Measurements from ENCODE around the gene IKBKE.

The IKBKE gene

DNA sequence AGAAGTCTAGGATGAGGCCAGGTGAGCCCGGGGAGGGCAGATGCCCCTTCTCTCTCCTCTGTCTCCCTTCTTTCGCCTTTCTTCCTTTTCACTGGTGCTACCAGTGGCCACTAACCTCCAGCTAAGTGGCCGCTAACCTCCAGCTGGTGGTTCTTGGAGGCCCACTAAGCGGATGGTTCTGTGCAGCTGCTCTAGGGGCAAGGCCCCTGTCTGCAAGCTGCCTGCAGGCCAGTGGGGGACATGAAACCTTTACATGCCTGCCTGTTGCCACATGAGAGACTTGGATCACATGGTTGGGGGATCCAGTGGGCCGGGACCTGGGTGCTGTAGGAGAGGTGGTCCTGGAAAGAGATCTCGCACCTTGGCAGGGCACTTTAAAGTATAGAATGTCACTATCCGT lies 17.7 kb downstream of the IKBKE start:
- Histone ChIP-seq H3K18ac (ENCODE audit: low read length) (no peak overlapping the region), H3K4me2 (ENCODE audit: insufficient read depth, low read length, poor library complexity, severe bottlenecking) (no peak overlapping the region), H4K8ac (ENCODE audit: low read depth, low read length) (no peak overlapping the region), H2BK5ac (ENCODE audit: low read length) (no peak overlapping the region), H2BK12ac (ENCODE audit: low read length) (no peak overlapping the region), H2BK15ac (ENCODE audit: low read length) (no peak overlapping the region), H2AFZ (ENCODE audit: low read length) (no peak overlapping the region), H3K9me3 (replicated peaks in 1 of 2; ENCODE audit: control insufficient read depth in 2 of 2, insufficient read depth in 1 of 2, low read depth in 1 of 2, low read length in 2 of 2) (no peaks in the 10 kb centered on the region), H3K4me3 (ENCODE audit: low read length in 2 of 2) (no peak overlapping the region), H3K23ac (ENCODE audit: low read depth, low read length, poor library complexity) (no peak overlapping the region), H3K4ac (ENCODE audit: low read length) (no peak overlapping the region), H3K4me1 (ENCODE audit: control insufficient read depth in 2 of 2, insufficient read depth in 1 of 2, low read depth in 1 of 2, low read length in 2 of 2) (peaks cover 2% of the 10 kb centered on the region in 2 donors), H3K9ac (ENCODE audit: low read depth, low read length, poor library complexity) (no peak overlapping the region), H4K91ac (ENCODE audit: low read depth, low read length, poor library complexity) (no peak overlapping the region), H3K36me3 (replicated peaks in 1 of 2; ENCODE audit: control insufficient read depth in 2 of 2, insufficient read depth in 2 of 2, low read length in 2 of 2) (peaks cover 0 to 9% of the 10 kb centered on the region in 2 donors), H2AK5ac (ENCODE audit: low read depth, low read length) (no peak overlapping the region), H3K27me3 (ENCODE audit: control insufficient read depth in 3 of 3, insufficient read depth in 3 of 3, low read depth in 1 of 3, low read length in 3 of 3) (no peaks in the 10 kb centered on the region), H3K14ac (ENCODE audit: low read length) (no peak overlapping the region), H2BK120ac (ENCODE audit: low read depth, low read length) (no peak overlapping the region), H3K27ac (replicated peaks; ENCODE audit: low read length) (no peak overlapping the region), H3K79me1 (ENCODE audit: low read depth, low read length) (no peaks in the 10 kb centered on the region)
- DNase-seq (ENCODE audit: low spot score): no peak
- WGBS, 2 donors (ENCODE audit: extremely low coverage in 2 of 2, insufficient read length in 2 of 2, insufficient replicate concordance in 1 of 2): no CpG with 5 or more reads among the region's 7 CpGs

DNA sequence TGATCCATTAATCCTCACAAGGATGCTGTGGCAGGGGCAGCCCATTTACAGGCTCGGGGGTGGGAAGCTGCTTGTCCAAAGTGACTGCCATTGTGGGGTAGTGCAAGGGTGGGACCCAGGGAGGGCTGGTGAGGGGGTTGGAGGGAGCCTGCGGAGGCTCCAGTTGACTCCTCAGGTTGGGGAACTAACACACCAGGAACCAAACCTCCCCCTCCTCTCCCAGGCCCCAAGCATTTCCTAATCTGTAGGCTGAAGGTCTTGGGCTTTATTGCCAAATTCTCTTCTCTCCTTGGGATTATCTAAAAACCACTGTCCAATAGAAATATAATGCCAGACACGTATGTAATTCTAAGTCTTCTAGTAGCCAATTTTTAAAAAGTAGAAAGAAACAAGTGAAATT lies 18.2 kb downstream of the IKBKE start:
- no peak overlapping the region for H4K91ac ChIP-seq (ENCODE audit: low read depth, low read length, poor library complexity)
- H3K14ac ChIP-seq (ENCODE audit: low read length): no peak overlapping the region
- no peaks in the 10 kb centered on the region for H3K79me1 ChIP-seq (ENCODE audit: low read depth, low read length)
- H2AK5ac ChIP-seq (ENCODE audit: low read depth, low read length): peak overlapping the region; percentile 34
- no peak overlapping the region for H3K4me2 ChIP-seq (ENCODE audit: insufficient read depth, low read length, poor library complexity, severe bottlenecking)
- peaks cover 2% of the 10 kb centered on the region in 2 donors for H3K4me1 ChIP-seq (ENCODE audit: control insufficient read depth in 2 of 2, insufficient read depth in 1 of 2, low read depth in 1 of 2, low read length in 2 of 2)
- no CpG with 5 or more reads among the region's 3 CpGs for WGBS, 2 donors (ENCODE audit: extremely low coverage in 2 of 2, insufficient read length in 2 of 2, insufficient replicate concordance in 1 of 2)
- H3K36me3 ChIP-seq (replicated peaks in 1 of 2; ENCODE audit: control insufficient read depth in 2 of 2, insufficient read depth in 2 of 2, low read length in 2 of 2): peaks cover 0 to 9% of the 10 kb centered on the region in 2 donors
- no peak overlapping the region for H2BK5ac ChIP-seq (ENCODE audit: low read length)
- no peak overlapping the region for H3K4me3 ChIP-seq (ENCODE audit: low read length in 2 of 2)
- H3K27me3 ChIP-seq (ENCODE audit: control insufficient read depth in 3 of 3, insufficient read depth in 3 of 3, low read depth in 1 of 3, low read length in 3 of 3): no peaks in the 10 kb centered on the region
- H2BK120ac ChIP-seq (ENCODE audit: low read depth, low read length): no peak overlapping the region
- H3K4ac ChIP-seq (ENCODE audit: low read length): no peak overlapping the region
- no peak overlapping the region for H2BK12ac ChIP-seq (ENCODE audit: low read length)
- H4K8ac ChIP-seq (ENCODE audit: low read depth, low read length): no peak overlapping the region
- no peak overlapping the region for H2AFZ ChIP-seq (ENCODE audit: low read length)
- no peak overlapping the region for H3K18ac ChIP-seq (ENCODE audit: low read length)
- H2BK15ac ChIP-seq (ENCODE audit: low read length): no peak overlapping the region
- no peak overlapping the region for H3K9ac ChIP-seq (ENCODE audit: low read depth, low read length, poor library complexity)
- DNase-seq (ENCODE audit: low spot score): no peak
- no peak overlapping the region for H3K27ac ChIP-seq (replicated peaks; ENCODE audit: low read length)
- H3K9me3 ChIP-seq (replicated peaks in 1 of 2; ENCODE audit: control insufficient read depth in 2 of 2, insufficient read depth in 1 of 2, low read depth in 1 of 2, low read length in 2 of 2): no peaks in the 10 kb centered on the region
- no peak overlapping the region for H3K23ac ChIP-seq (ENCODE audit: low read depth, low read length, poor library complexity)

DNA sequence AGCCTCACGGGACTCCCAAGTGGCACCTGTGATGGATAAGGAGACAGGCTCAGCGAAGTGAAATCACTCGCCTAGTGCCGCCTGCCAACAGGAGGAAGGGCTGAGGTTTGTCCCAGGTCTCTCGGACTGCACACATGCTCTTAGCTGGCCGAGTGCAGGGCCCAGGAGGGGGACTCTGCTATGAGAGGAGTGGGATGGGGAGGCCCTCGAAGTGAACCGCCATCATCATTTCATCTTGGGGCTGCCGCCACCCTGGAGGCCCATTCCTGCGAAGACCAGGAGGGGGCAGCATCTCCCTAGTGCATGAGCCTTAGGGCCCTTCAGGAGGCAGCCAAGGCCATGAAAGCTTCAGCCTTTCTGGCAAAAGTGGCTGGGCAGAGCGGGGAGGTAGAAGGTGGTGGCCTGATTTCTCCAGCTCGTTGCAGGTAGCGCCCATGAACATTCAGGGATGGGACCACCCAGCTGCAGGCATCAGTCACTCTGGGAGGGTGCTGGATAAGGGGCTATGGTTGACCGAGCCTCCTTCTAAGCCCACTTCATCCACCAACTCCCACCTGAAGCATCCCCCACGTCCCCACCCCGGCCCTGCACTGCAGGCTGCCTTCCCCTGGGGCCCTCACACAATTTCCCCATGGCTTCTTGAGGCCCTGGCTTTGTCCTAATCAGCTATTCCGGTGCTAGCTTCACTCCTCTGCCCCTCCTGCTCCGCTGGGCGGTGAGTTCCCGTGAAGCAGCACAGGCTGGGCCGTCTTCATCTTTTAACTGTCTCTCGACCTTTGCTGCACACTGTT lies 19.9 kb downstream of the IKBKE start:
- Histone ChIP-seq H3K9ac (ENCODE audit: low read depth, low read length, poor library complexity) (no peak overlapping the region), H3K27ac (replicated peaks; ENCODE audit: low read length) (no peak overlapping the region), H3K4me1 (ENCODE audit: control insufficient read depth in 2 of 2, insufficient read depth in 1 of 2, low read depth in 1 of 2, low read length in 2 of 2) (peaks cover 2% of the 10 kb centered on the region in 2 donors), H3K36me3 (replicated peaks in 1 of 2; ENCODE audit: control insufficient read depth in 2 of 2, insufficient read depth in 2 of 2, low read length in 2 of 2) (peaks cover 0 to 9% of the 10 kb centered on the region in 2 donors), H3K79me1 (ENCODE audit: low read depth, low read length) (no peaks in the 10 kb centered on the region), H2BK15ac (ENCODE audit: low read length) (peak overlapping the region; percentile 66), H4K91ac (ENCODE audit: low read depth, low read length, poor library complexity) (no peak overlapping the region), H4K8ac (ENCODE audit: low read depth, low read length) (peak overlapping the region; percentile 68), H2AFZ (ENCODE audit: low read length) (peak overlapping the region; percentile 85), H2BK5ac (ENCODE audit: low read length) (no peak overlapping the region), H2BK12ac (ENCODE audit: low read length) (no peak overlapping the region), H3K14ac (ENCODE audit: low read length) (peak overlapping the region; percentile 75), H3K27me3 (ENCODE audit: control insufficient read depth in 3 of 3, insufficient read depth in 3 of 3, low read depth in 1 of 3, low read length in 3 of 3) (no peaks in the 10 kb centered on the region), H3K18ac (ENCODE audit: low read length) (peak overlapping the region; percentile 58), H2BK120ac (ENCODE audit: low read depth, low read length) (no peak overlapping the region), H3K4me2 (ENCODE audit: insufficient read depth, low read length, poor library complexity, severe bottlenecking) (no peak overlapping the region), H2AK5ac (ENCODE audit: low read depth, low read length) (peak overlapping the region; percentile 34), H3K4ac (ENCODE audit: low read length) (no peak overlapping the region), H3K23ac (ENCODE audit: low read depth, low read length, poor library complexity) (peak overlapping the region; percentile 6), H3K9me3 (replicated peaks in 1 of 2; ENCODE audit: control insufficient read depth in 2 of 2, insufficient read depth in 1 of 2, low read depth in 1 of 2, low read length in 2 of 2) (no peaks in the 10 kb centered on the region), H3K4me3 (ENCODE audit: low read length in 2 of 2) (no peak overlapping the region)
- DNase-seq (ENCODE audit: low spot score): peak; percentile 76
- no CpG with 5 or more reads among the region's 22 CpGs for WGBS, 2 donors (ENCODE audit: extremely low coverage in 2 of 2, insufficient read length in 2 of 2, insufficient replicate concordance in 1 of 2)

DNA sequence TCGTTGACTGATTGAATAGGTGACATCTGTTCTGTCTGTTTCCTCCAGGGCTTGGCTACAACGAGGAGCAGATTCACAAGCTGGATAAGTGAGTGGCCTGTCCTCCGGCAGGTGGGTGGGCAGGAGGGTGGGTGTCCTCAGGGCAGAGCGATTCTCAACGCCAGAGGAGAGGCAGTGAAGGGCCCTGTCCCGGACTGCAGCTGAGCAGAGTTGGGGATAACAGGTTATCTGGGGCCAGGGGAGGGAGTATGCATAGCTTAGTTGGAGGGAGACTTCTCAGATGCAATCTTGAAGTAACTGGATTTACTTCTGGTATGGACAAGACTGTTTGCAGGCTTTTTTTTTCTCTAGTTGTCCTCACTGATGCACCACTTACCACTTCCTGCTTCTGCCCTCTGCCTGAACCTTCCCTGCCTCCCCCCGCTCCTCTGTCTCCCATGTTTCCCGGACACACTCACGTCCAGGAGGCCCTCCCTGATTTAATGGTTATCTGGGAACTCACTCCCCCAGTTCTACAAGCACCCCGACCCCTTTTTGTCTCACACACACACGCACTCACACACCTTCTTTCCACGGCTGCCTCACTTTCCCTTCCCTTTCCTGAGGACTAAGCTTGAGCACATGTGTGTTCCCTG lies 20.6 kb downstream of the IKBKE start:
- no peak overlapping the region for H2BK5ac ChIP-seq (ENCODE audit: low read length)
- H2BK15ac ChIP-seq (ENCODE audit: low read length): peak overlapping the region; percentile 66
- H2AFZ ChIP-seq (ENCODE audit: low read length): no peak overlapping the region
- DNase-seq (ENCODE audit: low spot score): no peak
- no peak overlapping the region for H2BK12ac ChIP-seq (ENCODE audit: low read length)
- H3K79me1 ChIP-seq (ENCODE audit: low read depth, low read length): no peaks in the 10 kb centered on the region
- no peaks in the 10 kb centered on the region for H3K9me3 ChIP-seq (replicated peaks in 1 of 2; ENCODE audit: control insufficient read depth in 2 of 2, insufficient read depth in 1 of 2, low read depth in 1 of 2, low read length in 2 of 2)
- peak overlapping the region; percentile 34 for H2AK5ac ChIP-seq (ENCODE audit: low read depth, low read length)
- peaks cover 0 to 9% of the 10 kb centered on the region in 2 donors for H3K36me3 ChIP-seq (replicated peaks in 1 of 2; ENCODE audit: control insufficient read depth in 2 of 2, insufficient read depth in 2 of 2, low read length in 2 of 2)
- H3K23ac ChIP-seq (ENCODE audit: low read depth, low read length, poor library complexity): peak overlapping the region; percentile 6
- peak overlapping the region; percentile 75 for H3K14ac ChIP-seq (ENCODE audit: low read length)
- no peak overlapping the region for H4K91ac ChIP-seq (ENCODE audit: low read depth, low read length, poor library complexity)
- no peak overlapping the region for H3K4me3 ChIP-seq (ENCODE audit: low read length in 2 of 2)
- no peak overlapping the region for H3K4ac ChIP-seq (ENCODE audit: low read length)
- no peak overlapping the region for H2BK120ac ChIP-seq (ENCODE audit: low read depth, low read length)
- peak overlapping the region; percentile 68 for H4K8ac ChIP-seq (ENCODE audit: low read depth, low read length)
- H3K9ac ChIP-seq (ENCODE audit: low read depth, low read length, poor library complexity): peak overlapping the region; percentile 30
- WGBS, 2 donors (ENCODE audit: extremely low coverage in 2 of 2, insufficient read length in 2 of 2, insufficient replicate concordance in 1 of 2): no CpG with 5 or more reads among the region's 12 CpGs
- H3K4me1 ChIP-seq (ENCODE audit: control insufficient read depth in 2 of 2, insufficient read depth in 1 of 2, low read depth in 1 of 2, low read length in 2 of 2): peaks cover 2% of the 10 kb centered on the region in 2 donors
- no peak overlapping the region for H3K4me2 ChIP-seq (ENCODE audit: insufficient read depth, low read length, poor library complexity, severe bottlenecking)
- H3K27me3 ChIP-seq (ENCODE audit: control insufficient read depth in 3 of 3, insufficient read depth in 3 of 3, low read depth in 1 of 3, low read length in 3 of 3): no peaks in the 10 kb centered on the region
- no peak overlapping the region for H3K18ac ChIP-seq (ENCODE audit: low read length)
- H3K27ac ChIP-seq (replicated peaks; ENCODE audit: low read length): no peak overlapping the region

All from neuronal stem cell (in vitro differentiated cells).